A549 treated with ZK216348 at 1 μM for 4 hours (cell line): Measurements from ENCODE around the gene NUTM2B. TPM values are rescaled to one million over a fixed set of nuclear protein-coding genes. Genes with fewer than 3 reads are reported as not detected.

Source experiments
- total RNA-seq: library from RNA; stranded (reverse); fragments of 200-300 nt; extraction: Qiagen RNA extraction; gene quantifications from 5 replicates; pipeline ENCODE4 v1.2.3, GENCODE V29; 2022; ENCODE audit warnings: low read depth

Gene NUTM2B
- total RNA-seq: 0.37 to 0.55 TPM (median 0.52 TPM) in 4 of 5 replicates, not detected in the other

GRCh38 chr10:79702927-79703326 is at the start of gene NUTM2B:
TSS of gene NUTM2B (plus strand) at chr10:79703227. CDS start at chr10:79703610, 383 bp downstream.

Other genes starting within 250 kb of the NUTM2B start
- 1.9 to 8.3 TPM (median 2.2 TPM) in 5 replicates for gene EIF5AL1, start 190.7 kb upstream of the NUTM2B start, total RNA-seq
- gene SFTPA2, start 142.8 kb upstream of the NUTM2B start, total RNA-seq: not detected in 5 replicates
- not detected in 5 replicates for gene SFTPA1, start 92.3 kb upstream of the NUTM2B start, total RNA-seq
- 0.25 to 0.90 TPM (median 0.31 TPM) in 5 replicates for gene NUTM2E, start 123.5 kb downstream of the NUTM2B start, total RNA-seq
- 0.19 to 0.41 TPM (median 0.21 TPM) in 5 replicates for gene SFTPD, start 245.9 kb downstream of the NUTM2B start, total RNA-seq